Colonic mucosa (tissue), 4 donors: Measurements from ENCODE around the gene NDRG3. TPM values are rescaled to one million over a fixed set of nuclear protein-coding genes. Genes with fewer than 3 reads are reported as not detected.
"Not testable (repeated sequence)": the region's sequence is repeated elsewhere in the genome, so short reads cannot be mapped to it uniquely, and the experiment has no call there.

Experiments
- DNase-seq: peaks from one replicate; pipeline ENCODE4 v3.0.0-alpha.2; 2020
- H3K27ac ChIP-seq: fragments of 200-600 bp; one replicate; pipeline ENCODE4 v1.8.0; 2021
- H3K27me3 ChIP-seq: fragments of 200-600 bp; one replicate; pipeline ENCODE4 v1.8.0; 2021
- H3K36me3 ChIP-seq: fragments of 200-600 bp; one replicate; pipeline ENCODE4 v1.8.0; 2021
- H3K4me1 ChIP-seq: fragments of 200-600 bp; one replicate; pipeline ENCODE4 v1.8.0; 2021; ENCODE audit warnings: mild to moderate bottlenecking
- H3K4me3 ChIP-seq: fragments of 200-600 bp; one replicate; pipeline ENCODE4 v1.8.0; 2021
- H3K9ac ChIP-seq, 2 donors: one replicate each; pipeline ENCODE4 v1.7.0; 2013; ENCODE audit warnings: control low read depth in 2 of 2, low read depth in 2 of 2, low read length in 2 of 2
- H3K9me3 ChIP-seq: fragments of 200-600 bp; one replicate; pipeline ENCODE4 v1.8.0; 2021
- CTCF ChIP-seq: fragments of 200-600 bp; IDR thresholded peaks from one replicate; pipeline ENCODE4 v1.8.0; 2022; ENCODE audit warnings: antibody characterized with exemption, mild to moderate bottlenecking
- intact Hi-C: fragments of 100-400 bp; cut with DNase I; formaldehyde crosslinking; loops from one replicate; pipeline ENCODE4 v1.14.1; 2022
- total RNA-seq, 2 donors: library from RNA; stranded (reverse); fragmentation: NEBNext Ultra II Directional in 1 of 2; extraction: Animal tissue kit (Norgen Biotek cat#: 25700) in 1 of 2; gene quantifications; one replicate each; pipeline ENCODE4 v1.2.1, GENCODE V29; 2021
- donor health status: healthy.
- donor health status: DM: no; HTN: no; CAD: no.
- donor health status: DM: no; HTN: no; CAD: no.

Gene NDRG3
- total RNA-seq, 2 donors from 2014 or later, result 30.0 to 32.0 TPM

GRCh38 chr20:36641506-36641843 lies 104.4 kb downstream of the NDRG3 start:
- no peak for DNase-seq
- no peak for TF ChIP-seq CTCF
- Histone ChIP-seq H3K27me3 (no peaks in the 10 kb centered on the region), H3K4me1 (no peaks in the 10 kb centered on the region), H3K36me3 (no peaks in the 10 kb centered on the region), H3K9me3 (no peaks in the 10 kb centered on the region), H3K4me3 (no peak overlapping the region), H3K9ac (no peak overlapping the region), H3K27ac (no peak overlapping the region)
- intact Hi-C loops, result no loop called here

GRCh38 chr20:36638876-36639400 lies 107.0 kb downstream of the NDRG3 start:
- H3K36me3 ChIP-seq, H3K4me1 ChIP-seq, H3K27me3 ChIP-seq, H3K9ac ChIP-seq, H3K27ac ChIP-seq, H3K9me3 ChIP-seq, intact Hi-C loops, DNase-seq, H3K4me3 ChIP-seq: not testable (repeated sequence)

GRCh38 chr20:36634342-36634741 lies 111.5 kb downstream of the NDRG3 start:
- H3K36me3 ChIP-seq, result no peaks in the 10 kb centered on the region
- H3K27ac ChIP-seq, result no peak overlapping the region
- no peak overlapping the region for H3K9ac ChIP-seq
- intact Hi-C loops, result no loop called here
- no peaks in the 10 kb centered on the region for H3K9me3 ChIP-seq
- no peak for TF ChIP-seq CTCF
- H3K4me3 ChIP-seq, result no peak overlapping the region
- DNase-seq, result no peak
- no peaks in the 10 kb centered on the region for H3K27me3 ChIP-seq
- no peaks in the 10 kb centered on the region for H3K4me1 ChIP-seq

GRCh38 chr20:36633285-36633772 lies 112.6 kb downstream of the NDRG3 start:
- Histone ChIP-seq H3K9ac (no peak overlapping the region), H3K27ac (no peak overlapping the region), H3K9me3 (no peaks in the 10 kb centered on the region), H3K36me3 (no peaks in the 10 kb centered on the region), H3K4me1 (no peaks in the 10 kb centered on the region), H3K4me3 (no peak overlapping the region), H3K27me3 (no peaks in the 10 kb centered on the region)
- TF ChIP-seq CTCF, result no peak
- intact Hi-C loops, result no loop called here
- DNase-seq, result no peak

- no peak for TF ChIP-seq CTCF
- Histone ChIP-seq H3K36me3 (no peaks in the 10 kb centered on the region), H3K4me3 (no peak overlapping the region), H3K9ac (no peak overlapping the region), H3K27ac (no peak overlapping the region), H3K27me3 (no peaks in the 10 kb centered on the region), H3K4me1 (no peaks in the 10 kb centered on the region), H3K9me3 (no peaks in the 10 kb centered on the region)
- no peak for DNase-seq
- intact Hi-C loops, result no loop called here
Observed at GRCh38 chr20:36632487-36633284, 113.2 kb downstream of the NDRG3 start.

GRCh38 chr20:36632147-36632486 lies 113.8 kb downstream of the NDRG3 start:
- no peak overlapping the region for H3K27ac ChIP-seq
- H3K9ac ChIP-seq, result no peak overlapping the region
- H3K4me3 ChIP-seq, result no peak overlapping the region
- H3K27me3 ChIP-seq, result no peaks in the 10 kb centered on the region
- no peak for TF ChIP-seq CTCF
- intact Hi-C loops, result no loop called here
- no peaks in the 10 kb centered on the region for H3K4me1 ChIP-seq
- no peaks in the 10 kb centered on the region for H3K36me3 ChIP-seq
- no peak for DNase-seq
- H3K9me3 ChIP-seq, result no peaks in the 10 kb centered on the region
